Mesodermal cell (in vitro differentiated cells): Measurements from ENCODE around the gene RBM11. TPM values are rescaled to one million over a fixed set of nuclear protein-coding genes. Genes with fewer than 3 reads are reported as not detected.
A peak's percentile ranks its signal among the peaks of the same experiment; 100 is the strongest.
"Not testable (repeated sequence)": the region's sequence is repeated elsewhere in the genome, so short reads cannot be mapped to it uniquely, and the experiment has no call there.

ENCODE experiments used
- H3K27ac ChIP-seq: 2 replicates; pipeline ENCODE4 v1.7.0; 2013; ENCODE audit warnings: mild to moderate bottlenecking, low read depth, low read length, moderate library complexity; ENCODE audit not compliant: severe bottlenecking
- H3K36me3 ChIP-seq: 2 replicates; pipeline ENCODE4 v1.7.1; 2013; ENCODE audit warnings: mild to moderate bottlenecking, low read length, moderate library complexity; ENCODE audit not compliant: control insufficient read depth, insufficient read depth
- H3K4me1 ChIP-seq: one replicate; pipeline ENCODE4 v1.7.1; 2013; ENCODE audit warnings: mild to moderate bottlenecking, low read length; ENCODE audit not compliant: insufficient read depth, control insufficient read depth, poor library complexity, severe bottlenecking
- H3K4me3 ChIP-seq: 2 replicates; pipeline ENCODE4 v1.7.0; 2013; ENCODE audit warnings: low read length, control low read depth, mild to moderate bottlenecking; ENCODE audit not compliant: insufficient read depth, poor library complexity, severe bottlenecking; ENCODE audit errors: extremely low read depth
- H3K9me3 ChIP-seq: 2 replicates; pipeline ENCODE4 v1.7.1; 2013; ENCODE audit warnings: mild to moderate bottlenecking, low read length, moderate library complexity; ENCODE audit not compliant: control insufficient read depth
- whole genome bisulfite sequencing, 2 experiments: methylation state at CpG; one replicate each; pipeline ENCODE4 v1.1.5; 2013; ENCODE audit warnings: missing lambda C conversion rate in 2 of 2; ENCODE audit not compliant: insufficient coverage in 2 of 2; 5-methylcytosine and 5-hydroxymethylcytosine counted together
- polyA plus RNA-seq, 2 experiments: library from polyadenylated mRNA; stranded (reverse); fragments of 50-300 nt; gene quantifications; one replicate each; pipeline ENCODE4 v1.2.3, GENCODE V29; 2013

Gene RBM11
- 2.7 TPM for polyA plus RNA-seq (2013, experiment 1 of 2)
- polyA plus RNA-seq (2013, experiment 2 of 2): 2.9 TPM

- H3K36me3 ChIP-seq: no peaks in the 10 kb centered on the region
- no peaks in the 10 kb centered on the region for H3K9me3 ChIP-seq
- H3K4me3 ChIP-seq: peak within 1 kb of the TSS; percentile 63
- no peaks in the 10 kb centered on the region for H3K4me1 ChIP-seq
- 1% methylated on average over 34 to 40 of the region's 55 CpGs for WGBS, 2 experiments
- no peak within 1 kb of the TSS for H3K27ac ChIP-seq
These were observed at the start of gene RBM11 for GRCh38 chr21:14215971-14216641. Gene RBM11 (plus strand): TSS chr21:14216157. CDS start chr21:14216187, 30 bp downstream.

GRCh38 chr21:14166463-14167223 is 49.3 kb upstream of the RBM11 start:
- not testable (repeated sequence) for H3K9me3 ChIP-seq, H3K4me3 ChIP-seq, H3K27ac ChIP-seq, H3K36me3 ChIP-seq, H3K4me1 ChIP-seq
- 81 to 87% methylated on average over 8 to 11 of the region's 16 CpGs for WGBS, 2 experiments

- no peaks in the 10 kb centered on the region for H3K36me3 ChIP-seq
- no peaks in the 10 kb centered on the region for H3K4me1 ChIP-seq
- H3K27ac ChIP-seq: no peak overlapping the region
- H3K9me3 ChIP-seq: no peaks in the 10 kb centered on the region
- no peak overlapping the region for H3K4me3 ChIP-seq
These were observed 9.7 kb upstream of the RBM11 start for GRCh38 chr21:14206222-14206621.

DNA sequence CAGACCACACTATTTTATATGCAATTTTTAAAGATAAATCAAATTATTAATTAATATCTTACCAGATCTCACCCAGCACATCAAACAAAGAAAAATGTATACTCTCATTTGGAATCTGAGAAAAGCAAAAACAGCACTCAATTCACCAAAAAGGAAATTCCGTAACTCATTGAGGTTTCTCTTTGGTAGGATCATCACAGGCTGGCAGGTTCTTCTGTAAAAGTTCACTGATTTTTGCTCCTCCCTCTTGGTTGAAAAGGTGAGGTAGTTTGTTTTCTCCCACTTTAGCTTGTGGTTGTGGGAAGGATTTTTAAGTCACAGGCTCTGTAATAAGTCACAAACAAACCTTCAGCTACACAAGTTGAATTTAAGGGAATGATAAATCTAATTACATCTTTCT is 5.2 kb upstream of the RBM11 start, which contains the start of gene LIPI:
TSS of gene LIPI (minus strand) at position 218 of the 400 bp plus-strand sequence. CDS start at position 108, 110 bp downstream.
- no peaks in the 10 kb centered on the region for H3K4me1 ChIP-seq
- no peak within 1 kb of the TSS for H3K27ac ChIP-seq
- no peaks in the 10 kb centered on the region for H3K36me3 ChIP-seq
- no peak within 1 kb of the TSS for H3K4me3 ChIP-seq
- 75 to 100% methylated on average over 1 of the region's 1 CpG for WGBS, 2 experiments
- H3K9me3 ChIP-seq: no peaks in the 10 kb centered on the region

DNA sequence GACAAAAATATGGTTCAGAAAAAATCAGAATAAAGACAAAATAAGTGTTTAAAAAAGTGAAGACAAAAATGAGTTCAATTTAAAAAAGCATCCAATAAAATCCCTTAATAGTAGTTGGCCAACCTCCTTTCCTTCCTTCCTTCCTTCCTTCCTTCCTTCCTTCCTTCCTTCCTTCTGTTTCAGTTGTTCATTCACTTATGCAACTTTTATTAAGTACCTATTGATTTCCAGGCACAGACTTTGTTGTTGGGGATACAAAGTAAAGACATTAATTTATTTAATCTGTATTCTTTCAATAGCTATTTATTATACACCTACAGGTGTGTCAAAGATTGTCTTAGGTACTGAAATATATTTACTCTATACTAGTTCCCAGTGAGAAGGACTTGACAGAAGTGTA is 2.8 kb upstream of the RBM11 start:
- Histone ChIP-seq H3K36me3 (no peaks in the 10 kb centered on the region), H3K4me3 (no peak overlapping the region), H3K27ac (no peak overlapping the region), H3K9me3 (no peaks in the 10 kb centered on the region), H3K4me1 (no peaks in the 10 kb centered on the region)

DNA sequence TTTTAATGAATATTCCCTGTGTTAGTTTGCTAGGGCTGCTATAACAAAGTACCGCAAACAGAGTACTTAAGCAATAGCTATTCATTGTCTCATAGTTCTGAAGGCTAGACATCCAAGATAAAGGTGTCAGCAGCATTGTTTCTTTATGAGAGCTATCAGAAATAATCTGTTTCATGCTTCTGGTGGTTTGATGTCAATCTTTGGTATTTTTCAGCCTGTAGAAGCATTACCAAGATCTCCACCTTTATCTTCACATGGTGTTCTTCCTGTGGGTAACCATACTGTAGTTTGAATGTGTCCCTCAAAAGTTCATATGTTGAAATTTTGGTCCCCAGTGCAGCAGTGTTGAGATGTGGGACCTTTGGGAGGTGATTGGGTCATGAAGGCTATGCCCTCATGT is 7.4 kb downstream of the RBM11 start:
- Histone ChIP-seq H3K4me1 (no peaks in the 10 kb centered on the region), H3K4me3 (no peak overlapping the region), H3K36me3 (no peaks in the 10 kb centered on the region), H3K9me3 (no peaks in the 10 kb centered on the region), H3K27ac (no peak overlapping the region)
- 100% methylated on average over 1 of the region's 1 CpG; no CpG with 5 or more reads in 1 of the 2 experiments for WGBS, 2 experiments

- Histone ChIP-seq H3K27ac (no peak overlapping the region), H3K4me1 (no peaks in the 10 kb centered on the region), H3K36me3 (no peaks in the 10 kb centered on the region), H3K4me3 (no peak overlapping the region), H3K9me3 (peaks cover 10% of the 10 kb centered on the region)
- WGBS, 2 experiments: 50 to 83% methylated on average over 1 of the region's 1 CpG
These were observed 13.4 kb downstream of the RBM11 start for GRCh38 chr21:14229399-14229798.

GRCh38 chr21:14235101-14235500 is 19.1 kb downstream of the RBM11 start:
- H3K36me3 ChIP-seq: no peaks in the 10 kb centered on the region
- no peaks in the 10 kb centered on the region for H3K4me1 ChIP-seq
- WGBS, 2 experiments: 73 to 80% methylated on average over 4 to 5 of the region's 5 CpGs
- H3K4me3 ChIP-seq: no peak overlapping the region
- no peak overlapping the region for H3K27ac ChIP-seq
- H3K9me3 ChIP-seq: no peaks in the 10 kb centered on the region

DNA sequence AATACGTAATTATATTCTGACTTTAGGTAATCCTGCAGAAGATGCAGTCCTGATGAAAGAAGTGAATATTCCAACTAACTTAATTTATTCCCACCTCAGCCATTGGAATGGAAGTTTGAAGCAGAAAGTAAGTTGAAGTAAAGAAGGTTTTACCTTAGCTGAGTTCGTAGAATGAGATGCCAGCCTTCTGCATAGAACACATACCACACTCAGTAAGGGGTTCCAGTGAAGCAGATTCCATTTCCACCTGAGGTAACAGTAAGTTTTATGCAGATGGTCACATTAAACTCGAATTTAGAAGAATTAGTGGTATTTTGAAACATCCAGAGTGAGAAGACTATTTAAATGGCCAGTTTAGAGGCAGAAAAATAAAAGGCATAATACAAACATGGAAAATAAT is 20.2 kb downstream of the RBM11 start:
- Histone ChIP-seq H3K9me3 (no peaks in the 10 kb centered on the region), H3K27ac (no peak overlapping the region), H3K4me3 (no peak overlapping the region), H3K4me1 (no peaks in the 10 kb centered on the region), H3K36me3 (no peaks in the 10 kb centered on the region)
- WGBS, 2 experiments: 20% methylated on average over 1 of the region's 3 CpGs; no CpG with 5 or more reads in 1 of the 2 experiments

GRCh38 chr21:14239281-14239680 is 23.3 kb downstream of the RBM11 start:
- Histone ChIP-seq H3K27ac (no peak overlapping the region), H3K4me3 (no peak overlapping the region), H3K36me3 (no peaks in the 10 kb centered on the region), H3K4me1 (peaks cover 3% of the 10 kb centered on the region), H3K9me3 (no peaks in the 10 kb centered on the region)
- WGBS, 2 experiments: no CpG with 5 or more reads among the region's 2 CpGs

DNA sequence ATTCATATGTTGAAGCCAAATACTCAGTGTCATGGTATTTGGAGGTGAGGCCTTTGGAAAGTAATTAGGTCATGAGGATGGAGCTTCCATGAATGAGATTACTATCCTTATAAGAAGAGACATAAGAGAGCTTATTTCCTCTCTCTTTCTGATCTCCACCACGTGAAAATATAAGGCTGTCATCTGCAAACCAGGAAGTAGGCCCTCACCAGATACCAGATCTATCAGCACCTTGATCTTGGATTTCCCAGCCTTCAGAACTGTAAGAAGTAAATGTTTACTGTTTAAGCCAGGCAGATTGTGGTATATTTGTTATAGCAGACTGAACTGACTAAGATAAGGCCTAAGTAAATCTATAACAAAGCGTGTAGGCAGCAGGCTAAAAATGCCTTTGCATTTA is 25.3 kb downstream of the RBM11 start:
- Histone ChIP-seq H3K36me3 (no peaks in the 10 kb centered on the region), H3K9me3 (no peaks in the 10 kb centered on the region), H3K27ac (no peak overlapping the region), H3K4me3 (no peak overlapping the region), H3K4me1 (peaks cover 3% of the 10 kb centered on the region)
- WGBS, 2 experiments: 0% methylated on average over 1 of the region's 2 CpGs; no CpG with 5 or more reads in 1 of the 2 experiments
